ENCODE results near the gene ARL5C. TPM values are rescaled to one million over a fixed set of nuclear protein-coding genes. Genes with fewer than 3 reads are reported as not detected.

The ARL5C gene
- total RNA-seq, 1 experiment from 2014 or later: not detected

- no peak overlapping the region for H2BK120ac ChIP-seq (ENCODE audit: low read depth, low read length, poor library complexity, severe bottlenecking)
- H3K56ac ChIP-seq (ENCODE audit: insufficient read length, low read depth, low read length): no peak overlapping the region
- no peak for DNase-seq
- H3K18ac ChIP-seq (ENCODE audit: insufficient read length, low read depth, low read length): no peak overlapping the region
- H2BK20ac ChIP-seq (ENCODE audit: low read depth, low read length, poor library complexity, severe bottlenecking): no peak overlapping the region
- no peak overlapping the region for H3K14ac ChIP-seq (ENCODE audit: insufficient read depth, low read length)
- peaks cover 4% of the 10 kb centered on the region for H4K20me1 ChIP-seq (ENCODE audit: control insufficient read depth, insufficient read depth, insufficient read length)
- no peak overlapping the region for H2BK12ac ChIP-seq (ENCODE audit: insufficient read length, low read depth, low read length)
- H4K91ac ChIP-seq (ENCODE audit: insufficient read length, low read depth, low read length): no peak overlapping the region
- H3K23ac ChIP-seq (ENCODE audit: insufficient read length, low read depth, low read length): no peak overlapping the region
- H3K4me2 ChIP-seq (ENCODE audit: insufficient read depth, insufficient read length, low read length): no peak overlapping the region
- no peaks in the 10 kb centered on the region for H3K9me3 ChIP-seq (ENCODE audit: control insufficient read depth, low read depth, low read length)
- Mint-ChIP-seq H3K36me3 (ENCODE audit: insufficient read depth in 1 of 3, low read depth in 3 of 3) (no peaks in the 10 kb centered on the region), H3K4me3 (no peak overlapping the region), H3K27ac (no peak overlapping the region), H3K27me3 (ENCODE audit: low read depth) (peaks cover 13% of the 10 kb centered on the region), H3K4me1 (peaks cover 0 to 11% of the 10 kb centered on the region in 2 experiments; a peak in 1 of 4 replicates), H3K9me3 (peaks cover 0 to 2% of the 10 kb centered on the region in 2 experiments; a peak in 1 of 5 replicates)
- no peak overlapping the region for H3K27ac ChIP-seq (ENCODE audit: insufficient read length, low read depth, low read length)
- no peak overlapping the region for H2BK15ac ChIP-seq (ENCODE audit: low read depth, low read length)
- H2AK5ac ChIP-seq (ENCODE audit: insufficient read length, low read length): no peak overlapping the region
- H2BK5ac ChIP-seq (ENCODE audit: insufficient read length, low read length): no peak overlapping the region
- no peaks in the 10 kb centered on the region for H3K27me3 ChIP-seq (ENCODE audit: insufficient read depth, low read length)
- no peak overlapping the region for H2AFZ ChIP-seq (ENCODE audit: low read length)
- H3K4me1 ChIP-seq (ENCODE audit: insufficient read depth, low read length): no peaks in the 10 kb centered on the region
- no peak overlapping the region for H3K9ac ChIP-seq (ENCODE audit: extremely low read depth, insufficient read length, low read length)
- H3K4ac ChIP-seq (ENCODE audit: low read depth, low read length): no peak overlapping the region
- H3K79me1 ChIP-seq (ENCODE audit: insufficient read depth, low read depth, low read length, poor library complexity, severe bottlenecking): no peaks in the 10 kb centered on the region
- no peak overlapping the region for H3T11ph ChIP-seq (ENCODE audit: low read length)
- no peaks in the 10 kb centered on the region for H3K23me2 ChIP-seq (ENCODE audit: insufficient read length, low read depth, low read length, poor library complexity, severe bottlenecking)
- H4K5ac ChIP-seq (ENCODE audit: insufficient read length, low read depth, low read length): no peak overlapping the region
- WGBS (ENCODE audit: extremely low coverage, insufficient read length, low lambda C conversion rate): no CpG with 5 or more reads among the region's 2 CpGs
- H4K8ac ChIP-seq (replicated peaks; ENCODE audit: insufficient read length, low read depth, low read length): no peak overlapping the region
- H3K79me2 ChIP-seq (ENCODE audit: insufficient read depth, low read length): no peaks in the 10 kb centered on the region
- TF ChIP-seq, protein P1, sequence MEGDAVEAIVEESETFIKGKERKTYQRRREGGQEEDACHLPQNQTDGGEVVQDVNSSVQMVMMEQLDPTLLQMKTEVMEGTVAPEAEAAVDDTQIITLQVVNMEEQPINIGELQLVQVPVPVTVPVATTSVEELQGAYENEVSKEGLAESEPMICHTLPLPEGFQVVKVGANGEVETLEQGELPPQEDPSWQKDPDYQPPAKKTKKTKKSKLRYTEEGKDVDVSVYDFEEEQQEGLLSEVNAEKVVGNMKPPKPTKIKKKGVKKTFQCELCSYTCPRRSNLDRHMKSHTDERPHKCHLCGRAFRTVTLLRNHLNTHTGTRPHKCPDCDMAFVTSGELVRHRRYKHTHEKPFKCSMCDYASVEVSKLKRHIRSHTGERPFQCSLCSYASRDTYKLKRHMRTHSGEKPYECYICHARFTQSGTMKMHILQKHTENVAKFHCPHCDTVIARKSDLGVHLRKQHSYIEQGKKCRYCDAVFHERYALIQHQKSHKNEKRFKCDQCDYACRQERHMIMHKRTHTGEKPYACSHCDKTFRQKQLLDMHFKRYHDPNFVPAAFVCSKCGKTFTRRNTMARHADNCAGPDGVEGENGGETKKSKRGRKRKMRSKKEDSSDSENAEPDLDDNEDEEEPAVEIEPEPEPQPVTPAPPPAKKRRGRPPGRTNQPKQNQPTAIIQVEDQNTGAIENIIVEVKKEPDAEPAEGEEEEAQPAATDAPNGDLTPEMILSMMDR (conservative IDR thresholded peaks at IDR 0.05): no peak
These were observed 52.1 kb downstream of the ARL5C start for GRCh38 chr17:39113871-39114270.
